NB4 (cell line): Measurements from ENCODE around the gene CPED1.

Experiments
- CTCF ChIP-seq: IDR thresholded peaks from one replicate; pipeline ENCODE4 v1.5.1; 2012; ENCODE audit warnings: low read depth, low read length
- POLR2A ChIP-seq: IDR thresholded peaks from 2 replicates; pipeline ENCODE4 v1.6.1; 2011; ENCODE audit warnings: mild to moderate bottlenecking; ENCODE audit not compliant: insufficient read length; ENCODE audit errors: extremely low read depth

GRCh38 chr7:121182902-121183301 is 194.4 kb downstream of the CPED1 start:
- TF ChIP-seq CTCF = no peak
- no peak for TF ChIP-seq POLR2A
